Caco-2 (cell line): Measurements from ENCODE around the gene TRMT112. TPM values are rescaled to one million over a fixed set of nuclear protein-coding genes. Genes with fewer than 3 reads are reported as not detected.
"Not testable (repeated sequence)": the region's sequence is repeated elsewhere in the genome, so short reads cannot be mapped to it uniquely, and the experiment has no call there.

ENCODE experiments used
- BruUV-seq: library from RNA; stranded (reverse); fragments of 400-500 nt; replicated peaks from 2 replicates; lab custom pipeline; 2021; lab: Mats Ljungman, UMichigan
- CTCF ChIA-PET: fragments of 300-600 bp; sonication (Branson Sonifier 250); formaldehyde crosslinking; loops from one replicate; lab custom pipeline; 2022; ENCODE audit warnings: antibody characterized with exemption; lab: Charles Lee
- POLR2A ChIA-PET: fragments of 300-600 bp; sonication (Branson Sonifier 250); formaldehyde crosslinking; loops from one replicate; lab custom pipeline; 2022; ENCODE audit warnings: antibody characterized with exemption; lab: Charles Lee
- DNase-seq, 2 experiments: peaks; one replicate each; pipeline versions ENCODE4 v3.0.0 to v3.0.0-alpha.2; 2020 to 2022
- H3K27me3 ChIP-seq: replicated peaks from 2 replicates; pipeline ENCODE4 v1.6.0; 2011; ENCODE audit warnings: low read length; ENCODE audit not compliant: control insufficient read depth, insufficient read depth
- H3K36me3 ChIP-seq: 2 replicates; pipeline ENCODE4 v1.5.1; 2011; ENCODE audit warnings: low read length; ENCODE audit not compliant: control insufficient read depth, insufficient read depth
- H3K4me1 ChIP-seq: fragments of 250-450 bp; sonication (Bioruptor Pico); 2 replicates; pipeline ENCODE4 v1.5.1; 2020; ENCODE audit warnings: mild to moderate bottlenecking
- H3K4me3 ChIP-seq: 2 replicates; pipeline ENCODE4 v1.5.1; 2011; ENCODE audit warnings: low read depth, mild to moderate bottlenecking, control low read depth, low read length
- H3K9me3 ChIP-seq: fragments of 250-450 bp; sonication (Bioruptor Pico); 2 replicates; pipeline ENCODE4 v1.5.1; 2020; ENCODE audit warnings: mild to moderate bottlenecking, moderate library complexity
- H3K27ac Mint-ChIP-seq: one replicate; pipeline ENCODE4 v1.8.0; 2022; ENCODE audit warnings: mixed read lengths; ENCODE audit not compliant: unreplicated experiment
- H3K27me3 Mint-ChIP-seq: one replicate; pipeline ENCODE4 v1.8.0; 2022; ENCODE audit warnings: mixed read lengths; ENCODE audit not compliant: insufficient read depth, unreplicated experiment
- H3K36me3 Mint-ChIP-seq: one replicate; pipeline ENCODE4 v1.8.0; 2022; ENCODE audit warnings: mild to moderate bottlenecking, mixed read lengths; ENCODE audit not compliant: insufficient read depth, unreplicated experiment
- H3K4me1 Mint-ChIP-seq: one replicate; pipeline ENCODE4 v1.8.0; 2022; ENCODE audit warnings: low read depth, mixed read lengths; ENCODE audit not compliant: unreplicated experiment
- H3K4me3 Mint-ChIP-seq: one replicate; pipeline ENCODE4 v1.8.0; 2022; ENCODE audit warnings: mild to moderate bottlenecking, moderate library complexity, mixed read lengths; ENCODE audit not compliant: unreplicated experiment
- H3K9me3 Mint-ChIP-seq: one replicate; pipeline ENCODE4 v1.8.0; 2022; ENCODE audit warnings: mixed read lengths; ENCODE audit not compliant: unreplicated experiment
- CTCF ChIP-seq, 2 experiments: fragments of 200-600 bp in 1 of 2; IDR thresholded peaks; 1 replicate in 1 of 2; 2 replicates in 1 of 2; pipeline versions ENCODE4 v1.5.1 to v1.8.0; 2011 to 2022; ENCODE audit warnings: antibody characterized with exemption in 1 of 2, control low read depth in 1 of 2, inconsistent platforms in 1 of 2, low read depth in 1 of 2, low read length in 1 of 2, mild to moderate bottlenecking in 1 of 2, moderate library complexity in 1 of 2; ENCODE audit not compliant: insufficient read depth in 1 of 2, severe bottlenecking in 1 of 2, unreplicated experiment in 1 of 2
- intact Hi-C: fragments of 100-400 bp; cut with micrococcal nuclease; formaldehyde crosslinking; loops from one replicate; pipeline ENCODE4 v1.10.0; 2022; ENCODE audit not compliant: unreplicated experiment
- total RNA-seq: library from RNA; stranded (reverse); gene quantifications from 2 replicates; pipeline ENCODE4 v1.2.3, GENCODE V29; 2022

TRMT112 gene
- total RNA-seq, 1 experiment from 2014 or later, result 246 TPM

GRCh38 chr11:64312947-64313346 is 4.4 kb downstream of the TRMT112 start:
- Mint-ChIP-seq H3K36me3 (peaks cover 70% of the 10 kb centered on the region), H3K9me3 (no peaks in the 10 kb centered on the region), H3K4me3 (no peak overlapping the region), H3K4me1 (peaks cover 16% of the 10 kb centered on the region), H3K27ac (peak overlapping the region; percentile 33), H3K27me3 (no peaks in the 10 kb centered on the region)
- no peaks in the 10 kb centered on the region for H3K9me3 ChIP-seq
- POLR2A ChIA-PET, result no interaction called here
- no peak for TF ChIP-seq CTCF (IDR thresholded peaks at IDR 0.05; ENCODE audit: insufficient read depth in 1 of 2, low read depth in 1 of 2, low read length in 1 of 2, severe bottlenecking in 1 of 2, unreplicated experiment in 1 of 2)
- no peak overlapping the region for H3K4me3 ChIP-seq
- BruUV-seq, result no TSS peak
- intact Hi-C loops, result no loop called here
- peaks cover 16% of the 10 kb centered on the region for H3K4me1 ChIP-seq
- no peaks in the 10 kb centered on the region for H3K27me3 ChIP-seq
- peaks cover 4% of the 10 kb centered on the region; the same call in 1 of the 2 replicates for H3K36me3 ChIP-seq
- DNase-seq, result no peak
- CTCF ChIA-PET, result interaction anchor here (1.3 kb wide), 1 partner anchor 47 kb away, joined by 3 read pairs; no protein-coding TSS in a partner anchor

GRCh38 chr11:64307795-64308194 is 9.6 kb downstream of the TRMT112 start:
- POLR2A ChIA-PET, BruUV-seq: not testable (repeated sequence)
- peaks cover 63% of the 10 kb centered on the region for H3K36me3 Mint-ChIP-seq

GRCh38 chr11:64306876-64307622 is 10.3 kb downstream of the TRMT112 start:
- peaks cover 3% of the 10 kb centered on the region; the same call in 1 of the 2 replicates for H3K36me3 ChIP-seq
- H3K9me3 ChIP-seq, result no peaks in the 10 kb centered on the region
- no peaks in the 10 kb centered on the region for H3K27me3 Mint-ChIP-seq
- no peaks in the 10 kb centered on the region for H3K27me3 ChIP-seq
- BruUV-seq, result no TSS peak
- peaks cover 9% of the 10 kb centered on the region for H3K4me1 Mint-ChIP-seq
- H3K4me1 ChIP-seq, result peaks cover 32% of the 10 kb centered on the region
- intact Hi-C loops, result no loop called here
- CTCF ChIA-PET, result interaction anchor here (0.8 to 2.2 kb wide), 2 partner anchors 11 to 48 kb away, joined by 3 to 7 read pairs; partner anchors contain the start of genes PRDX5 and TRMT112
- H3K4me3 Mint-ChIP-seq, result peak overlapping the region; percentile 97
- no peaks in the 10 kb centered on the region for H3K9me3 Mint-ChIP-seq
- peak; percentile 63 to 67 for DNase-seq
- POLR2A ChIA-PET, result interaction anchor here (3.5 kb wide), 1 partner anchor 10 kb away, joined by 86 read pairs; the partner anchor contains the start of genes PRDX5 and TRMT112
- H3K36me3 Mint-ChIP-seq, result peaks cover 57% of the 10 kb centered on the region
- peak overlapping the region; percentile 96 for H3K27ac Mint-ChIP-seq
- no peak for TF ChIP-seq CTCF (IDR thresholded peaks at IDR 0.05; ENCODE audit: insufficient read depth in 1 of 2, low read depth in 1 of 2, low read length in 1 of 2, severe bottlenecking in 1 of 2, unreplicated experiment in 1 of 2)
- peak overlapping the region; percentile 65 for H3K4me3 ChIP-seq

More at GRCh38 chr11:64307795-64308194, 9.6 kb downstream of the TRMT112 start:
- H3K4me1 ChIP-seq, result peaks cover 32% of the 10 kb centered on the region
- H3K27me3 Mint-ChIP-seq, H3K9me3 Mint-ChIP-seq, H3K27me3 ChIP-seq, H3K36me3 ChIP-seq, DNase-seq, H3K9me3 ChIP-seq, H3K4me3 ChIP-seq, intact Hi-C loops: not testable (repeated sequence)
- peak overlapping the region; percentile 77 for H3K27ac Mint-ChIP-seq
- H3K4me3 Mint-ChIP-seq, result peak overlapping the region; percentile 97
- CTCF ChIA-PET, result interaction anchor here (2.2 kb wide), 1 partner anchor 10 kb away, joined by 7 read pairs; the partner anchor contains the start of genes PRDX5 and TRMT112
- H3K4me1 Mint-ChIP-seq, result peaks cover 14% of the 10 kb centered on the region
